Lower lobe of right lung (tissue), 2 donors: ENCODE measurements around the gene MAGI1. TPM values are rescaled to one million over a fixed set of nuclear protein-coding genes. Genes with fewer than 3 reads are reported as not detected.

Experiments
- ATAC-seq, 2 donors: fragments of 200-7000 bp; cut with Tn5 transposase; one replicate each; pipeline ENCODE4 v1.9.1; 2020 to 2022; ENCODE audit warnings: mild to moderate bottlenecking in 2 of 2, moderate library complexity in 2 of 2
- DNase-seq: peaks from one replicate; pipeline ENCODE4 v3.0.0-alpha.2; 2020
- H3K27ac ChIP-seq: fragments of 200-600 bp; one replicate; pipeline ENCODE4 v1.8.0; 2022
- H3K27me3 ChIP-seq: fragments of 200-600 bp; one replicate; pipeline ENCODE4 v1.8.0; 2022; ENCODE audit warnings: low read depth
- H3K36me3 ChIP-seq: fragments of 200-600 bp; one replicate; pipeline ENCODE4 v1.8.0; 2022; ENCODE audit warnings: mild to moderate bottlenecking
- H3K4me1 ChIP-seq: fragments of 200-600 bp; one replicate; pipeline ENCODE4 v1.8.0; 2022
- H3K4me3 ChIP-seq: fragments of 200-600 bp; one replicate; pipeline ENCODE4 v1.8.0; 2022; ENCODE audit warnings: mild to moderate bottlenecking
- H3K9me3 ChIP-seq: fragments of 200-600 bp; one replicate; pipeline ENCODE4 v1.8.0; 2022
- intact Hi-C: fragments of 100-400 bp; cut with DNase I; formaldehyde crosslinking; loops from one replicate; pipeline ENCODE4 v1.11.0; 2022
- total RNA-seq: library from RNA; stranded (reverse); fragmentation: NEBNext Ultra II Directional; extraction: Animal tissue kit (Norgen Biotek cat#: 25700); gene quantifications from one replicate; pipeline ENCODE4 v1.2.1, GENCODE V29; 2021
- TF ChIP-seq, protein P1 (sequence below): fragments of 200-600 bp; IDR thresholded peaks from one replicate; pipeline ENCODE4 v1.8.0; 2022; ENCODE audit warnings: antibody characterized with exemption, mild to moderate bottlenecking
- donor health status: DM: no; HTN: yes; CAD: no; lungs with severe emphysema.

The MAGI1 gene
- total RNA-seq, 1 donor from 2014 or later, result 35.5 TPM

DNA sequence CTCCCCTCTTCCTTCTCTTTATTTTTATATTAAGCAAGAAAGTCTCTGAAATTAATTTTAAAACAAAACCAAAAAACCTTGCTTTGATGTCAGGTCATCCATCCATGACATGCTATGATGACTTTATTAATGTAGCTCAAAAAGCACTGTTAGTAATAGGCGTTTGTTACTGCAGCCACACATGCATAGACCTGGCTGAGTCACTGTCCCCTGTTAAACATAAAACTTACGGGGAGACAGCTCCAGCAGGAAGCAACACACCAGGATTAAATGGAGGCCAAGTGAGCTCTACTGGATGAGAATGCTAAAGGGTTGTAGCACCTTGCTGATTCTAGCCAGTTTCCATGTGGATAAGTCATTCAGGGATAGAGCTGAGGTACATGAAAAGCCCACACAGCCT lies 661.1 kb downstream of the MAGI1 start:
- Histone ChIP-seq H3K36me3 (peaks cover 29% of the 10 kb centered on the region), H3K4me1 (no peaks in the 10 kb centered on the region), H3K27me3 (no peaks in the 10 kb centered on the region), H3K27ac (no peak overlapping the region), H3K4me3 (no peak overlapping the region), H3K9me3 (no peaks in the 10 kb centered on the region)
- ATAC-seq (no peak), DNase-seq (no peak)
- intact Hi-C loops, result no loop called here
- TF ChIP-seq, protein P1, sequence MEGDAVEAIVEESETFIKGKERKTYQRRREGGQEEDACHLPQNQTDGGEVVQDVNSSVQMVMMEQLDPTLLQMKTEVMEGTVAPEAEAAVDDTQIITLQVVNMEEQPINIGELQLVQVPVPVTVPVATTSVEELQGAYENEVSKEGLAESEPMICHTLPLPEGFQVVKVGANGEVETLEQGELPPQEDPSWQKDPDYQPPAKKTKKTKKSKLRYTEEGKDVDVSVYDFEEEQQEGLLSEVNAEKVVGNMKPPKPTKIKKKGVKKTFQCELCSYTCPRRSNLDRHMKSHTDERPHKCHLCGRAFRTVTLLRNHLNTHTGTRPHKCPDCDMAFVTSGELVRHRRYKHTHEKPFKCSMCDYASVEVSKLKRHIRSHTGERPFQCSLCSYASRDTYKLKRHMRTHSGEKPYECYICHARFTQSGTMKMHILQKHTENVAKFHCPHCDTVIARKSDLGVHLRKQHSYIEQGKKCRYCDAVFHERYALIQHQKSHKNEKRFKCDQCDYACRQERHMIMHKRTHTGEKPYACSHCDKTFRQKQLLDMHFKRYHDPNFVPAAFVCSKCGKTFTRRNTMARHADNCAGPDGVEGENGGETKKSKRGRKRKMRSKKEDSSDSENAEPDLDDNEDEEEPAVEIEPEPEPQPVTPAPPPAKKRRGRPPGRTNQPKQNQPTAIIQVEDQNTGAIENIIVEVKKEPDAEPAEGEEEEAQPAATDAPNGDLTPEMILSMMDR, result no peak

DNA sequence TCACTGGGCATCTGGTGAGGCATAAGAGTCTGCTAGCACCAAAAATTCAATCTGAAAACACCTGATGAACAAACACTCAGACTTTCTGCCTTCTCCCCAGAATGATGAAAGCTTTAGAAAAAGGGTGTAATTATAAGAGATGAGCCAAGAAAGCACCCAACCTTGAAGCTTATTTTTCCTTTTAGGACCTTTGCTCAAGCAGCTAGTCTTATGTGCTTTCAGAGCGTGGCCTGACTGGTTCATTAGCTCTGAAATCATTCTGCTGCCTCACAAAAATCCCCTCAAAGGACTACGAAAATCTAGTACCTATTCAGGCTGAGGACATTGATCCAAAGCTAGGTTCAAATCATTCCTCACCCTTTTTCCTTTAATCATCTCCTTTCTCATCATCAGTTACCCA lies 662.3 kb downstream of the MAGI1 start:
- intact Hi-C loops, result no loop called here
- TF ChIP-seq, protein P1, result no peak
- DNase-seq (no peak), ATAC-seq (no peak)
- Histone ChIP-seq H3K4me3 (no peak overlapping the region), H3K27me3 (no peaks in the 10 kb centered on the region), H3K4me1 (no peaks in the 10 kb centered on the region), H3K36me3 (peaks cover 17% of the 10 kb centered on the region), H3K27ac (no peak overlapping the region), H3K9me3 (no peaks in the 10 kb centered on the region)

DNA sequence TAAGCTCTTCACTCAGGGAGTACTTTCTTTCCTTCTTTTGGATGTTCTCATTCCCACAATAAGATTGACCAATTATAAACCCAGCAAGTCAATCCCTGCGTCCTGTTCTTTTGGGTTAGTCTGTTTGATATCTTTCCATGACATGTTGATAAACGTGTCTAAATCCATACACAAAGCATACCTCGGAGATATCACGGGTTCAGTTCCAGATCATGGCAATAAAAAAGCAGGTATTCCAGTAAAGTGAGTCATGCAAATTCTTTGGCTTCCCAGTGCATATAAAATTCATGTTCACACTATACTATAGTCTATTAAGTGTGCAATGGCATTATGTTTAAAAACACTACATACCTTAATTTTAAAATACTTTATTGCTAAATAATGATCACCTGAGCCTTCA lies 667.7 kb downstream of the MAGI1 start:
- Histone ChIP-seq H3K36me3 (no peaks in the 10 kb centered on the region), H3K27me3 (no peaks in the 10 kb centered on the region), H3K27ac (no peak overlapping the region), H3K4me1 (no peaks in the 10 kb centered on the region), H3K9me3 (no peaks in the 10 kb centered on the region), H3K4me3 (no peak overlapping the region)
- intact Hi-C loops, result no loop called here
- TF ChIP-seq, protein P1, result no peak
- no peak for DNase-seq
- no peak for ATAC-seq

DNA sequence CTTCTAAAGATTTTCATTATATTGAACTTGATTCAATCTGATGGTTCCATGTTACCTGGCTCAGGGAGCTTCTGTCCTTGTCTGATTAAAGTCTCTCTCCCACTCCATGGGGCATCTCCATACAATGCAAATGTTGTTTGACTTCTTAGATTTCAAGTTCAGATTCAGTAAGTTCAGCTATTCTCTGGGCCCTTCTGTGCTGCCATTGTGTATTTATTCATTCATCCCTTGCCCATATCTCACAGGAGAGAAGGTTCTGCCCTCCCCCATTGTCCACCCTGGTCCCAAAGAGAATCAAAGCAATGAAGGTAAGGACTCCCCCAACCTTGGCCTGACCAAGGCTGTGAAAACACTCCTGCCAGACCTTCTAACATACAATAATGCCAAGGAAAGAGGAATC lies 669.9 kb downstream of the MAGI1 start:
- Histone ChIP-seq H3K27me3 (no peaks in the 10 kb centered on the region), H3K4me1 (no peaks in the 10 kb centered on the region), H3K4me3 (no peak overlapping the region), H3K27ac (no peak overlapping the region), H3K36me3 (peaks cover 4% of the 10 kb centered on the region), H3K9me3 (no peaks in the 10 kb centered on the region)
- DNase-seq (no peak), ATAC-seq (no peak)
- intact Hi-C loops, result no loop called here
- TF ChIP-seq, protein P1, result no peak

DNA sequence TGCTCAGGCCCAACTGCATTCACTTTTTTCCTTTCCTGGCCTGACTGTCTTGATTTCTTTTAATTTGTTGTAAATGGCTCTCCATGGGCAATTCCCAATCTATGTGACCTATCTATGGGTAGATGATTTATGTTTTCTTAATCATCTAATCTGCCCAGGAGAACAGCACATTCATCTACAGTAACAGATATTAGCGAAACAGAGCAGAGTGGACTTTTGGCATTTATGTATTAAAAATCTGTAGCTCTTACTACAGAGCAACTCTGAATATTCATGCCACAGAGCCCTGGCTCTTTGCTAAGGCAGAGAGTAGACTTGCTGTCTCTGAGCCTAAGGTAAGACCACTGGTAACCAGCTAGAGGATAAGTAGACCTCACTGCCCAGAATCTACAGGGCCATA lies 676.0 kb downstream of the MAGI1 start:
- DNase-seq, result no peak
- TF ChIP-seq, protein P1, result no peak
- intact Hi-C loops, result no loop called here
- Histone ChIP-seq H3K27me3 (no peaks in the 10 kb centered on the region), H3K4me1 (no peaks in the 10 kb centered on the region), H3K27ac (no peak overlapping the region), H3K4me3 (no peak overlapping the region), H3K36me3 (peaks cover 25% of the 10 kb centered on the region), H3K9me3 (no peaks in the 10 kb centered on the region)
- no peak for ATAC-seq

DNA sequence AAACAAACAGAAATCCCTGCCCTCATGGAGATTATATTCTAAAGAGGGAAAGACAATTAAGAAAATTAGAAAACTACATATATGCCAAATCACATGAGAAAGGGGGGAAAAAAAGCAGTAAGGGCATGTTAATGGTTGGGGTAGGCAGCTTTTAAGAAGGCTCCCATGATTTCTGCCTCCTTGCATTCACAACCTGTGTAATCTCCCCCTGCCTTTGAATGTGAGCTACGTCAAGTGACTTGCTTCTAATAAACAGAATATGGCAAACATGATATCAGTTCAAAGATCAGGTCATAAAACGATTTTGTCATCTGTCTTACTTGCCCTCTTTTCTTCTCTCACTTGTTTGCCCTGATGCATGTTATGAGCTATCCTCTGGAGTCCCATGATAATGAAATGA lies 677.3 kb downstream of the MAGI1 start:
- no peak for ATAC-seq
- Histone ChIP-seq H3K36me3 (peaks cover 29% of the 10 kb centered on the region), H3K9me3 (no peaks in the 10 kb centered on the region), H3K4me3 (no peak overlapping the region), H3K27me3 (no peaks in the 10 kb centered on the region), H3K4me1 (no peaks in the 10 kb centered on the region), H3K27ac (no peak overlapping the region)
- DNase-seq, result no peak
- intact Hi-C loops, result no loop called here
- TF ChIP-seq, protein P1, result no peak
